Right cardiac atrium (tissue), 5 donors: ENCODE results near the gene BPIFB1. TPM values are rescaled to one million over a fixed set of nuclear protein-coding genes. Genes with fewer than 3 reads are reported as not detected.

Source experiments
- ATAC-seq, 2 donors: fragments of 200-7000 bp; cut with Tn5 transposase; one replicate each; pipeline versions ENCODE4 v1.8.0 to v1.9.1; 2020; ENCODE audit warnings: moderate library complexity in 2 of 2, mild to moderate bottlenecking in 1 of 2
- DNase-seq, 3 donors: peaks; one replicate each; pipeline ENCODE4 v3.0.0-alpha.2; 2020
- H3K27ac ChIP-seq: one replicate; pipeline ENCODE4 v1.5.1; 2013; ENCODE audit warnings: mild to moderate bottlenecking, low read length, control low read depth, moderate library complexity
- H3K27me3 ChIP-seq: one replicate; pipeline ENCODE4 v1.6.1; 2013; ENCODE audit not compliant: control insufficient read depth, insufficient read depth
- H3K4me1 ChIP-seq: one replicate; pipeline ENCODE4 v1.6.1; 2013; ENCODE audit warnings: low read length; ENCODE audit not compliant: control insufficient read depth, insufficient read depth
- H3K4me3 ChIP-seq: one replicate; pipeline ENCODE4 v1.5.1; 2013; ENCODE audit warnings: low read length, control low read depth
- H3K9me3 ChIP-seq: one replicate; pipeline ENCODE4 v1.6.1; 2013; ENCODE audit warnings: low read length; ENCODE audit not compliant: control insufficient read depth
- WGBS: extraction: QIAGEN DNeasy Blood & Tissue Kit; methylation state at CpG from one replicate; pipeline ENCODE4 v1.1.7; 2013; 5-methylcytosine and 5-hydroxymethylcytosine counted together
- intact Hi-C, 4 donors: fragments of 100-400 bp; cut with DNase I; formaldehyde crosslinking; loops; one replicate each; pipeline versions ENCODE4 v1.11.0 to v1.14.0; 2022 to 2023
- polyA plus RNA-seq: library from polyadenylated mRNA; stranded (reverse); fragments of 200-250 nt; gene quantifications from one replicate; pipeline ENCODE4 v1.2.3, GENCODE V29; 2013
- total RNA-seq, 4 donors: library from RNA; stranded (reverse); fragmentation: NEBNext Ultra II Directional; extraction: Animal tissue kit (Norgen Biotek cat#: 25700); gene quantifications; one replicate each; pipeline ENCODE4 v1.2.1, GENCODE V29; 2021
- donor health status: healthy with polysubstance abuse.
- donor health status: DM: no; HTN: yes; CAD: no.
- donor health status: DM: no; HTN: no; CAD: no.
- donor health status: DM: no; HTN: yes; CAD: no; lungs with severe emphysema.
- donor health status: DM: yes; HTN: yes; CAD: no.

The BPIFB1 gene
- total and polyA plus RNA-seq, 5 donors, result not detected

DNA sequence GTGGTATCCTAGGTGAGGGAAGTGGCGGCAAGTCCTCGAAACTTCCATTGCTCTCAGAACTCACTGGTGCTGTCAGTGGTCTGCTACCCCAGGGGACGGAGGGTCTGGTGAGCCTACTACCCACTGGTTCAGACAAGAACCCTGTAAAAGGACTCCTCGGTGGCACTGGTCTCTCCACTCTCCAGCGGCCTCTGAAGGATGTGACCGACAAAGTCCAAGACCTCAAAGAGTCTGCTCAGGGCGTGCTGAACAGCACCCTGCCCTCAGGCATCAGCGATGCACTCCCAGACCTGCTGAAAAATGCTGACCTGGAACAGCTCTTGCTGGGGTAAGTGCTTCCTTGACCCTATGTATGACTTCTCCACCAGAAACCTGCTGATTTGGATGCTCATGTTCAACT is 66.5 kb downstream of the BPIFB1 start:
- Histone ChIP-seq H3K9me3 (no peaks in the 10 kb centered on the region), H3K27me3 (no peaks in the 10 kb centered on the region), H3K4me1 (no peaks in the 10 kb centered on the region), H3K27ac (no peak overlapping the region), H3K4me3 (no peak overlapping the region)
- intact Hi-C loops, result no loop called here
- DNase-seq, result no peak
- ATAC-seq, result no peak
- 96% methylated on average over 8 of the region's 8 CpGs for WGBS

DNA sequence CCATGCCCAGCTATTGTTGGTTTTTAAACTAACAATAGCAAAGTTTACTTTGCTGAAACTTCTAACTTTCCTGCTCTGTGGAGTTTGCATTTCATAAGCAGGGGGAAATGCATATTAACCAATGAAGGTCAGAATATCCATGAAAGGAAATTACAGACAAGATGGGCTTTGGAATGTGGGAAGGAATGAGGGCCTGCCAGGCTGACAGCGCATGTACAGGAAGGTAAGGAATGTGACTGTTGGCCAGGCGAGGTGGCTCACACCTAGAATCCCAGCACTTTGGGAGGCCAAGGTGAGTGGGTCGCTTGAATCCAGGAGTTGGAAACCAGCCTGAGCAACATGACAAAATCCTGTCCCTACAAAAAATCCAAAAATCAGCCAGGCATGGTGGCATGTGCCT is 68.7 kb downstream of the BPIFB1 start:
- H3K4me3 ChIP-seq, result no peak overlapping the region
- H3K27me3 ChIP-seq, result no peaks in the 10 kb centered on the region
- intact Hi-C loops, result no loop called here
- no peak overlapping the region for H3K27ac ChIP-seq
- ATAC-seq (no peak), DNase-seq (no peak)
- H3K4me1 ChIP-seq, result no peaks in the 10 kb centered on the region
- WGBS, result 76% methylated on average over 3 of the region's 3 CpGs
- H3K9me3 ChIP-seq, result no peaks in the 10 kb centered on the region

GRCh38 chr20:33352258-33353012 is 69.4 kb downstream of the BPIFB1 start:
- intact Hi-C loops, result no loop called here
- DNase-seq (no peak), ATAC-seq (no peak)
- H3K27ac ChIP-seq, result no peak overlapping the region
- H3K9me3 ChIP-seq, result no peaks in the 10 kb centered on the region
- 85% methylated on average over 16 of the region's 16 CpGs for WGBS
- no peaks in the 10 kb centered on the region for H3K4me1 ChIP-seq
- no peak overlapping the region for H3K4me3 ChIP-seq
- no peaks in the 10 kb centered on the region for H3K27me3 ChIP-seq

DNA sequence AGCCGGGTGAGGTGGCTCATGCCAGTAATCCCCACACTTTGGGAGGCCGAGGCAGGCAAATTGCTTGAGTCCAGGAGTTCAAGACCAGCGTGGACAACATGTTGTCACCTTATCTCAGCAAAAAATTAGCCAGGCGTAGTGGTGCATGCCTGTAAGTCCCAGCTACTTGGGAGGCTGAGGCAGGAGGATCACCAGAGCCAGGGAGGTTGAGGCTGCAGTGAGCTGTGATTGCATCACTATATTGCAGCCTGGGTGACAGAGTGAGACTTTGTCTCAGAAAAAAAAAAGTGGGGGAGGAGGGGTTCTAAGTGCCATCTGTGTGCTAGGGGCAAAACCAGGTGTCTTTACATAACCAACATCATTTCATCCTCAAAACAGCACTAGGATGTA is 70.0 kb downstream of the BPIFB1 start:
- H3K9me3 ChIP-seq, result no peaks in the 10 kb centered on the region
- no peak overlapping the region for H3K4me3 ChIP-seq
- DNase-seq (no peak), ATAC-seq (no peak)
- H3K27ac ChIP-seq, result no peak overlapping the region
- no peaks in the 10 kb centered on the region for H3K27me3 ChIP-seq
- H3K4me1 ChIP-seq, result no peaks in the 10 kb centered on the region
- intact Hi-C loops, result no loop called here
- 92% methylated on average over 4 of the region's 4 CpGs for WGBS

Other genes starting within 250 kb of the BPIFB1 start
- not detected for gene BPIFB3, start 229.3 kb upstream of the BPIFB1 start, total RNA-seq
- not detected for gene BPIFB3, start 229.3 kb upstream of the BPIFB1 start, polyA plus RNA-seq
- under 1 TPM in 2 of 4 donors, not detected in 2; 0.62 to 0.69 TPM for gene BPIFB4, start 203.6 kb upstream of the BPIFB1 start, total RNA-seq
- not detected for gene BPIFB4, start 203.6 kb upstream of the BPIFB1 start, polyA plus RNA-seq
- not detected for gene BPIFA2, start 115.1 kb upstream of the BPIFB1 start, total RNA-seq
- gene BPIFA2, start 115.1 kb upstream of the BPIFB1 start, polyA plus RNA-seq, result not detected
- not detected for gene BPIFA3, start 65.9 kb upstream of the BPIFB1 start, total RNA-seq
- not detected for gene BPIFA3, start 65.9 kb upstream of the BPIFB1 start, polyA plus RNA-seq
- gene BPIFA1, start 47.2 kb upstream of the BPIFB1 start, total RNA-seq, result not detected
- gene BPIFA1, start 47.2 kb upstream of the BPIFB1 start, polyA plus RNA-seq, result not detected
- 10 to 100 TPM; 22.4 to 27.0 (median 24.6) TPM for gene CDK5RAP1, start 118.3 kb downstream of the BPIFB1 start, total RNA-seq
- 26.0 TPM for gene CDK5RAP1, start 118.3 kb downstream of the BPIFB1 start, polyA plus RNA-seq
- gene SNTA1, start 160.5 kb downstream of the BPIFB1 start, total RNA-seq, result 100 to 1,000 TPM; 160 to 207 (median 170) TPM
- 221 TPM for gene SNTA1, start 160.5 kb downstream of the BPIFB1 start, polyA plus RNA-seq
- gene CBFA2T2, start 206.9 kb downstream of the BPIFB1 start, total RNA-seq, result 10 to 100 TPM; 11.9 to 13.9 (median 12.8) TPM
- gene CBFA2T2, start 206.9 kb downstream of the BPIFB1 start, polyA plus RNA-seq, result 5.6 TPM